GM19324 (cell line): Measurements from ENCODE around the gene ABCC8.

Experiments used
- ATAC-seq: cut with Tn5 transposase; IDR thresholded peaks from one replicate; pipeline ENCODE4 v1.9.1; 2021; ENCODE audit warnings: mild to moderate bottlenecking, moderate library complexity; ENCODE audit not compliant: unreplicated experiment, low FRiP score

ABCC8 gene

GRCh38 chr11:17391493-17392355 lies 84.9 kb downstream of the ABCC8 start:
- ATAC-seq, result no peak

- ATAC-seq, result no peak
These were observed 86.5 kb downstream of the ABCC8 start for GRCh38 chr11:17389957-17390649.

GRCh38 chr11:17389211-17389956 lies 87.3 kb downstream of the ABCC8 start:
- peak; percentile 68 for ATAC-seq

- ATAC-seq, result peak; percentile 40
These were observed 87.9 kb downstream of the ABCC8 start, which contains the start of gene KCNJ11 for GRCh38 chr11:17388609-17389210. TSS of gene KCNJ11 (minus strand) at chr11:17388659. CDS start at chr11:17388091, 568 bp downstream.

GRCh38 chr11:17387811-17388210 lies 88.8 kb downstream of the ABCC8 start:
- no peak for ATAC-seq

GRCh38 chr11:17387254-17387653 lies 89.4 kb downstream of the ABCC8 start:
- no peak for ATAC-seq

GRCh38 chr11:17386331-17387084 lies 90.1 kb downstream of the ABCC8 start:
- ATAC-seq, result no peak

GRCh38 chr11:17385926-17386325 lies 90.7 kb downstream of the ABCC8 start:
- no peak for ATAC-seq

- ATAC-seq, result no peak
These were observed 91.2 kb downstream of the ABCC8 start for GRCh38 chr11:17385492-17385891.

GRCh38 chr11:17384002-17384511 lies 92.6 kb downstream of the ABCC8 start:
- no peak for ATAC-seq

- ATAC-seq, result no peak
These were observed 93.2 kb downstream of the ABCC8 start for GRCh38 chr11:17383461-17383860.

GRCh38 chr11:17382046-17382728 lies 94.5 kb downstream of the ABCC8 start:
- no peak for ATAC-seq

- ATAC-seq, result no peak
These were observed 95.5 kb downstream of the ABCC8 start for GRCh38 chr11:17381156-17381555.

- no peak for ATAC-seq
These were observed 97.1 kb downstream of the ABCC8 start for GRCh38 chr11:17379383-17380180.

- ATAC-seq, result no peak
These were observed 98.0 kb downstream of the ABCC8 start for GRCh38 chr11:17378655-17379054.

GRCh38 chr11:17376493-17376892 lies 100.2 kb downstream of the ABCC8 start:
- no peak for ATAC-seq

- ATAC-seq, result no peak
These were observed 101.1 kb downstream of the ABCC8 start for GRCh38 chr11:17375547-17375946.

- ATAC-seq, result no peak
These were observed 105.0 kb downstream of the ABCC8 start for GRCh38 chr11:17371614-17372013.
